H1 (cell line): ENCODE results near the gene BSPRY. TPM values are rescaled to one million over a fixed set of nuclear protein-coding genes. Genes with fewer than 3 reads are reported as not detected.

Experiments
- CTCF ChIA-PET: fragments of 300-600 bp; sonication (Branson Sonifier 250); formaldehyde crosslinking; loops from one replicate; lab custom pipeline; 2021; ENCODE audit not compliant: partially characterized antibody; lab: Charles Lee
- POLR2A ChIA-PET: fragments of 300-600 bp; sonication (Branson Sonifier 250); formaldehyde crosslinking; loops from one replicate; lab custom pipeline; 2021; ENCODE audit warnings: inconsistent platforms; ENCODE audit not compliant: partially characterized antibody; lab: Charles Lee
- DNase-seq, 2 experiments: peaks; one replicate each; pipeline versions ENCODE4 v3.0.0 to v3.0.0-alpha.2; 2010 to 2022; ENCODE audit warnings: low spot score in 2 of 2, low read depth in 1 of 2, mixed read lengths in 1 of 2
- FAIRE-seq: peaks from 2 replicates; lab custom pipeline; 2011; peaks lifted over from hg19 to GRCh38; lab: Jason Lieb, UNC
- H2AFZ ChIP-seq: 2 replicates; pipeline ENCODE4 v1.8.1; 2012; ENCODE audit warnings: low read length, inconsistent platforms
- H2AK5ac ChIP-seq: 2 replicates; pipeline ENCODE4 v1.6.1; 2013; ENCODE audit warnings: low read depth, low read length
- H2BK120ac ChIP-seq: replicated peaks from 2 replicates; pipeline ENCODE3; 2013; ENCODE audit warnings: low read depth, low read length, inconsistent platforms
- H2BK12ac ChIP-seq: 2 replicates; pipeline ENCODE4 v1.6.1; 2013; ENCODE audit warnings: low read depth, low read length
- H2BK15ac ChIP-seq: 2 replicates; pipeline ENCODE4 v1.6.1; 2013; ENCODE audit warnings: low read length
- H2BK20ac ChIP-seq: 2 replicates; pipeline ENCODE4 v1.6.1; 2013; ENCODE audit warnings: low read length
- H2BK5ac ChIP-seq: 2 replicates; pipeline ENCODE4 v1.6.1; 2013; ENCODE audit warnings: low read depth, low read length
- H3K14ac ChIP-seq: 2 replicates; pipeline ENCODE4 v1.6.1; 2013; ENCODE audit warnings: inconsistent platforms; ENCODE audit not compliant: insufficient read length
- H3K18ac ChIP-seq: 2 replicates; pipeline ENCODE4 v1.6.1; 2013; ENCODE audit warnings: low read length; ENCODE audit errors: extremely low read depth
- H3K23ac ChIP-seq: 2 replicates; pipeline ENCODE4 v1.6.1; 2013; ENCODE audit warnings: inconsistent platforms; ENCODE audit not compliant: insufficient read length
- H3K23me2 ChIP-seq: 2 replicates; pipeline ENCODE4 v1.6.1; 2013; ENCODE audit warnings: low read depth, low read length
- H3K27ac ChIP-seq: 2 replicates; pipeline ENCODE4 v1.6.1; 2011; ENCODE audit warnings: low read depth, low read length, inconsistent platforms
- H3K27me3 ChIP-seq, 4 experiments: replicated peaks in 1 of 4; 1 replicate in 1 of 4; 2 replicates in 3 of 4; pipeline versions ENCODE4 v1.6.1 to v1.8.1; 2011 to 2013; ENCODE audit warnings: low read length in 3 of 4, mild to moderate bottlenecking in 3 of 4, inconsistent platforms in 2 of 4, mixed read lengths in 2 of 4, moderate library complexity in 1 of 4; ENCODE audit not compliant: control insufficient read depth in 3 of 4, insufficient read depth in 3 of 4; ENCODE audit errors: extremely low read depth in 1 of 4
- H3K36me3 ChIP-seq, 4 experiments: 2 replicates each; pipeline versions ENCODE4 v1.6.1 to v1.8.1; 2011 to 2013; ENCODE audit warnings: mild to moderate bottlenecking in 4 of 4, low read length in 3 of 4, moderate library complexity in 2 of 4, control low read depth in 1 of 4, inconsistent platforms in 1 of 4; ENCODE audit not compliant: insufficient read depth in 4 of 4, control insufficient read depth in 2 of 4
- H3K4ac ChIP-seq: replicated peaks from 2 replicates; pipeline ENCODE3; 2013; ENCODE audit warnings: low read length, low read depth, mixed read lengths, inconsistent platforms; ENCODE audit not compliant: insufficient read length
- H3K4me1 ChIP-seq, 4 experiments: replicated peaks in 1 of 4; 1 replicate in 1 of 4; 2 replicates in 3 of 4; pipeline versions ENCODE4 v1.6.1 to v1.8.1; 2011 to 2013; ENCODE audit warnings: low read length in 3 of 4, inconsistent platforms in 2 of 4, mixed read lengths in 1 of 4; ENCODE audit not compliant: insufficient read depth in 4 of 4, control insufficient read depth in 3 of 4
- H3K4me2 ChIP-seq, 2 experiments: 2 replicates each; pipeline versions ENCODE4 v1.6.1 to v1.8.1; 2011 to 2013; ENCODE audit warnings: low read depth in 2 of 2, low read length in 2 of 2, control low read depth in 1 of 2, inconsistent platforms in 1 of 2, mild to moderate bottlenecking in 1 of 2; ENCODE audit not compliant: insufficient read depth in 1 of 2
- H3K4me3 ChIP-seq, 4 experiments: fragments of 200-600, 300-600 bp in 1 of 4; sonication (generic), shearing (Covaris generic), sonication (Bioruptor Twin) in 1 of 4; 2 replicates each; pipeline versions ENCODE4 v1.5.1 to v1.8.1; 2011 to 2016; ENCODE audit warnings: low read length in 4 of 4, low read depth in 3 of 4, control low read depth in 2 of 4, inconsistent platforms in 2 of 4, mild to moderate bottlenecking in 2 of 4, mixed read lengths in 1 of 4, moderate library complexity in 1 of 4; ENCODE audit not compliant: insufficient read depth in 2 of 4; ENCODE audit errors: extremely low read depth in 1 of 4
- H3K56ac ChIP-seq: replicated peaks from 2 replicates; pipeline ENCODE3; 2013; ENCODE audit warnings: low read depth, mild to moderate bottlenecking, mixed read lengths, low read length, inconsistent platforms; ENCODE audit not compliant: insufficient read length
- H3K79me1 ChIP-seq: 2 replicates; pipeline ENCODE4 v1.6.1; 2013; ENCODE audit warnings: low read depth, low read length, control low read depth
- H3K79me2 ChIP-seq, 2 experiments: 2 replicates each; pipeline versions ENCODE4 v1.6.1 to v1.8.1; 2012 to 2013; ENCODE audit warnings: low read length in 2 of 2, mild to moderate bottlenecking in 2 of 2, inconsistent platforms in 1 of 2; ENCODE audit not compliant: insufficient read depth in 2 of 2, control insufficient read depth in 1 of 2
- H3K9ac ChIP-seq, 4 experiments: replicated peaks in 1 of 4; 1 replicate in 1 of 4; 2 replicates in 3 of 4; pipeline versions ENCODE4 v1.6.1 to v1.8.1; 2011 to 2013; ENCODE audit warnings: low read depth in 3 of 4, low read length in 3 of 4, control low read depth in 2 of 4, mild to moderate bottlenecking in 2 of 4, moderate library complexity in 2 of 4, inconsistent platforms in 1 of 4; ENCODE audit errors: extremely low read depth in 1 of 4
- H3K9me3 ChIP-seq, 2 experiments: 2 replicates each; pipeline versions ENCODE4 v1.6.1 to v1.8.1; 2012 to 2013; ENCODE audit warnings: mild to moderate bottlenecking in 2 of 2, moderate library complexity in 2 of 2, control low read depth in 1 of 2, inconsistent platforms in 1 of 2, low read depth in 1 of 2, low read length in 1 of 2, mixed read lengths in 1 of 2; ENCODE audit not compliant: insufficient read depth in 2 of 2
- H4K20me1 ChIP-seq, 2 experiments: replicated peaks in 1 of 2; 2 replicates each; pipeline versions ENCODE3 to v1.8.1; 2011 to 2013; ENCODE audit warnings: inconsistent platforms in 2 of 2, low read length in 2 of 2, mild to moderate bottlenecking in 1 of 2; ENCODE audit not compliant: insufficient read depth in 2 of 2, control insufficient read depth in 1 of 2
- H4K5ac ChIP-seq: 2 replicates; pipeline ENCODE4 v1.6.1; 2013; ENCODE audit warnings: low read length, low read depth, mixed read lengths, inconsistent platforms; ENCODE audit not compliant: insufficient read length
- H4K8ac ChIP-seq: 2 replicates; pipeline ENCODE4 v1.8.0; 2013; ENCODE audit warnings: mild to moderate bottlenecking, moderate library complexity, low read length, inconsistent platforms; ENCODE audit not compliant: insufficient read depth; ENCODE audit errors: extremely low read depth
- H4K91ac ChIP-seq: replicated peaks from 2 replicates; pipeline ENCODE3; 2013; ENCODE audit warnings: low read length, mixed read lengths, inconsistent platforms; ENCODE audit not compliant: insufficient read length
- WGBS, 2 experiments: shearing (Covaris generic) in 1 of 2; methylation state at CpG; one replicate each; pipeline versions ENCODE4 v1.1.6 to v1.1.7; 2013 to 2015; ENCODE audit warnings: low lambda C conversion rate in 2 of 2, mixed read lengths in 2 of 2, inconsistent platforms in 1 of 2, low coverage in 1 of 2, missing lambda C conversion rate in 1 of 2; ENCODE audit not compliant: insufficient replicate concordance in 2 of 2, insufficient coverage in 1 of 2, insufficient read length in 1 of 2; ENCODE audit errors: extremely low coverage in 1 of 2, missing lambda C conversion rate in 1 of 2; 5-methylcytosine and 5-hydroxymethylcytosine counted together
- polyA plus RNA-seq, 7 experiments: library from polyadenylated mRNA; depleted of rRNA in 3 of 7; stranded (reverse) in 5 of 7; unstranded in 2 of 7; fragments of >200 nt in 5 of 7; fragments of 200-250 nt in 2 of 7; gene quantifications; 1 replicate in 5 of 7; 2 replicates in 1 of 7; 4 replicates in 1 of 7; pipeline versions ENCODE4 v1.2.1 to v1.2.3, GENCODE V29; 2011 to 2013; ENCODE audit warnings: missing spikeins in 2 of 7, mixed read lengths in 2 of 7
- total RNA-seq: library from RNA; stranded (reverse); fragmentation: NEBNext Ultra II Directional; extraction: Animal tissue kit (Norgen Biotek cat#: 25700); gene quantifications from 2 replicates; pipeline ENCODE4 v1.2.1, GENCODE V29; 2021

Gene BSPRY
- total and polyA plus RNA-seq, 2 of the 8 experiments (the other 6 are each of a cell fraction or from before 2014, with no cell fraction given), result 5.5 to 10.9 TPM

DNA sequence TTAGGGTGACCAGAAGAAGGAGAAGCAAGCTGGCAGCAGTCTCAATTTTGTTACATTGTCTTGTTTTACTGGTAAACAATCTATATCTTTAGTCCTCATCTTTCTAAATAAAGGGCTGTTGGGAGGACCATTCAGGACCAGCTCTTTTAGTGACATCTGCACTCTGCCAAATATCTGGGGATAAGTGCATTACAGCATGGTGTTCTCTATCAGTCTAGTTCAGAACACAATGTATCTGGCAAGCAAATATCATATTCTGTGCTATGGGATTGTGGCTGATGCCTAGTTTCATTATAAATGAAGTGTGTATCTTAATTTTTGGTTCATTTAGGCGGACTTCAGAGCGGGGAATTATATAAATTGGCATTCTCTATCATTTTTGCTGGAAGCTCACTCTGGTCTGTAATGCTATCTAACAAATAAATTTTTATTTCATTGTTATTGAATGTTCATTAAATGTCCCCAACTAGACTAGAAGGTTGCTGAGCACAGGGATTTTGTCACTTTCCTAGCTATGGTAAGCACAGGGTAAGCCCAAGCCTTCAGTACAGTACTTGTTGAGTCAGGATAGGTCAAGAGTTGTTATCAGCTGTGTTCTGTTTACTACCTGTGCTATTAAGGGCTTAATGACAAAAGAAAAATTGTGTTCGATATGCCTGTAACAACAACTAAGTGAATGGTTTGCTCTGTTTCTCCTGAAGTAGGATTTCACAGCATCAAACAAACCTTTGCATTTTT, 21.1 kb upstream of the BSPRY start:
- H2BK12ac ChIP-seq, result no peak overlapping the region
- no peak overlapping the region for H2BK5ac ChIP-seq
- no peak overlapping the region for H3K4me2 ChIP-seq
- H3K14ac ChIP-seq, result no peak overlapping the region
- H3K27me3 ChIP-seq, result no peaks in the 10 kb centered on the region
- CTCF ChIA-PET, result interaction anchor here (0.9 to 2.9 kb wide), 7 partner anchors 10 to 55 kb away, joined by 3 to 16 read pairs (median 3); partner anchors contain the start of gene WDR31
- H3K27ac ChIP-seq, result no peak overlapping the region
- no peak overlapping the region for H3K23ac ChIP-seq
- no peak overlapping the region for H3K18ac ChIP-seq
- no peak overlapping the region for H3K9ac ChIP-seq
- no peaks in the 10 kb centered on the region for H3K23me2 ChIP-seq
- H3K4me3 ChIP-seq, result no peak overlapping the region
- no peaks in the 10 kb centered on the region for H3K4me1 ChIP-seq
- no peaks in the 10 kb centered on the region for H3K79me2 ChIP-seq
- H4K91ac ChIP-seq, result no peak overlapping the region
- H2BK15ac ChIP-seq, result no peak overlapping the region
- H4K5ac ChIP-seq, result no peak overlapping the region
- no peak overlapping the region for H3K56ac ChIP-seq
- no peaks in the 10 kb centered on the region for H3K9me3 ChIP-seq
- H3K36me3 ChIP-seq, result no peaks in the 10 kb centered on the region
- no peak overlapping the region for H2BK120ac ChIP-seq
- H3K79me1 ChIP-seq, result no peaks in the 10 kb centered on the region
- no peak overlapping the region for H2AK5ac ChIP-seq
- FAIRE-seq (no peak), DNase-seq (no peak)
- 78% methylated on average over 3 of the region's 3 CpGs; no CpG with 5 or more reads in 1 of the 2 experiments for WGBS, 2 experiments
- POLR2A ChIA-PET, result interaction anchor here (0.6 kb wide), 1 partner anchor 10 kb away, joined by 4 read pairs; no protein-coding TSS in a partner anchor
- no peak overlapping the region for H2AFZ ChIP-seq
- no peaks in the 10 kb centered on the region for H4K20me1 ChIP-seq
- no peak overlapping the region for H2BK20ac ChIP-seq
- H3K4ac ChIP-seq, result no peak overlapping the region
- H4K8ac ChIP-seq, result no peak overlapping the region
